AG04450 (cell line): Measurements from ENCODE around the gene ARHGAP45. TPM values are rescaled to one million over a fixed set of nuclear protein-coding genes. Genes with fewer than 3 reads are reported as not detected.

Experiments
- CTCF ChIA-PET: fragments of 300-600, 350-600 bp; formaldehyde crosslinking; extraction: SDS; loops from one replicate; lab custom pipeline; 2022; ENCODE audit warnings: antibody characterized with exemption, inconsistent platforms; lab: Charles Lee
- POLR2A ChIA-PET: fragments of 350-600 bp; formaldehyde crosslinking; extraction: SDS; loops from one replicate; lab custom pipeline; 2021; ENCODE audit warnings: antibody characterized with exemption, inconsistent platforms; lab: Yijun Ruan, JAX
- DNase-seq: peaks from one replicate; pipeline ENCODE4 v3.0.0-alpha.2; 2011; ENCODE audit warnings: low read depth, low spot score
- H3K27ac ChIP-seq: one replicate; pipeline ENCODE4 v1.5.1; 2012; ENCODE audit warnings: low read depth, low read length, control low read depth
- H3K27me3 ChIP-seq: one replicate; pipeline ENCODE4 v1.6.0; 2012; ENCODE audit warnings: low read length; ENCODE audit not compliant: control insufficient read depth, insufficient read depth
- H3K4me3 ChIP-seq: 2 replicates; pipeline ENCODE4 v1.5.1; 2011; ENCODE audit warnings: mild to moderate bottlenecking, low read depth, low read length, control low read depth
- H3K9me3 ChIP-seq: 2 replicates; pipeline ENCODE4 v1.5.1; 2012; ENCODE audit warnings: low read length; ENCODE audit not compliant: control insufficient read depth, insufficient read depth
- polyA plus RNA-seq: library from polyadenylated mRNA; depleted of rRNA; stranded (reverse); fragments of >200 nt; gene quantifications from 2 replicates; pipeline ENCODE4 v1.2.3, GENCODE V29; 2011
- TF ChIP-seq, protein P1 (sequence below): IDR thresholded peaks from 2 replicates; pipeline ENCODE4 v1.5.1; 2011; ENCODE audit warnings: low read depth, low read length, control low read depth, inconsistent platforms

The ARHGAP45 gene
- polyA plus RNA-seq, 1 experiment = 0.36 TPM

DNA sequence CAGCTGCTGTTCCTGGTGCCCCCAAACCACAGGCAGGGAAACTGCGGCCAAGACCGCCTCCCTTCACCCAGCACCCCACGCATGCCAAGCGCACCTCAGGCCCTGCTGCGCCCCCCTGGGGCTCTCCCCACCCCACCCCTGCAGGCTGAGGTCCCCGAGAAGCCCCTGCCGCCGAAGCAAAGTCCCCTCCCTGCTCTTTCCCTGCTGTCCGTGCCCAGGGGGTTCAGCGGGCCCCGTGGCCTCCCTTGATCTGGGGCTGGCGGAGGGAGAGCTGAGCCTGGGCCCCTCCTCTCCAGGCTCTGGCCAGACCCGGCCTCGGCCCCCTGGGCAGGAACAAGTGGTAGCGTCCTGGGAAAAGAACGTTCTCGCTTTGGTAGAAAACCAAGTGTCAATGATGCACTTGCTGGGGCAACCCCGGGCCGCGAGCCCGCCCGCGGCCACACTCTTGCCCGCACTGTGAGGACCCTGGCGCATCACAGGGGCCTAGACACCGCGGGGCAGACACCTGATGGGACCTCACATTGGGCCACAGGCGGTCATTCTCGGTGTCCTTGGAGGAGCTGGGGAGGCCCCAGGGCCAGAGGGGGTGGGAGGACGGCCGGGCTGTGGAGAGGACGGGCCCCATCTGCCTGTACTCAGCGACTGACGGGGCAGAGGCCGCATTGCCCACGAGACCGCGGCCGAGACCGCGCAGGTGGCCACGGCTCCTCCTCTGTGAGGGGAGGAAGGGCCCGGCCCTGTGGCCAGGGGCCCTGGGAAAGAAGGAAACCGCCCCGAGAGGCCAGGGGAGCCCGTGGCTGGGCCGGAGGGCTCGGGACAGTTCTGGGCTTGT lies 65.8 kb downstream of the ARHGAP45 start:
- H3K4me3 ChIP-seq = peak overlapping the region; percentile 71
- peak overlapping the region; percentile 90 for H3K27ac ChIP-seq
- ChIA-PET CTCF (interaction anchor here (1.5 kb wide), 1 partner anchor 19 kb away, joined by 6 read pairs; no protein-coding TSS in a partner anchor), POLR2A (interaction anchor here (0.6 to 1.1 kb wide), 2 partner anchors 19 to 134 kb away, joined by 3 to 4 read pairs; no protein-coding TSS in a partner anchor)
- H3K27me3 ChIP-seq = no peaks in the 10 kb centered on the region
- peaks cover 8% of the 10 kb centered on the region; the same call in 1 of the 2 replicates for H3K9me3 ChIP-seq
- TF ChIP-seq, protein P1, sequence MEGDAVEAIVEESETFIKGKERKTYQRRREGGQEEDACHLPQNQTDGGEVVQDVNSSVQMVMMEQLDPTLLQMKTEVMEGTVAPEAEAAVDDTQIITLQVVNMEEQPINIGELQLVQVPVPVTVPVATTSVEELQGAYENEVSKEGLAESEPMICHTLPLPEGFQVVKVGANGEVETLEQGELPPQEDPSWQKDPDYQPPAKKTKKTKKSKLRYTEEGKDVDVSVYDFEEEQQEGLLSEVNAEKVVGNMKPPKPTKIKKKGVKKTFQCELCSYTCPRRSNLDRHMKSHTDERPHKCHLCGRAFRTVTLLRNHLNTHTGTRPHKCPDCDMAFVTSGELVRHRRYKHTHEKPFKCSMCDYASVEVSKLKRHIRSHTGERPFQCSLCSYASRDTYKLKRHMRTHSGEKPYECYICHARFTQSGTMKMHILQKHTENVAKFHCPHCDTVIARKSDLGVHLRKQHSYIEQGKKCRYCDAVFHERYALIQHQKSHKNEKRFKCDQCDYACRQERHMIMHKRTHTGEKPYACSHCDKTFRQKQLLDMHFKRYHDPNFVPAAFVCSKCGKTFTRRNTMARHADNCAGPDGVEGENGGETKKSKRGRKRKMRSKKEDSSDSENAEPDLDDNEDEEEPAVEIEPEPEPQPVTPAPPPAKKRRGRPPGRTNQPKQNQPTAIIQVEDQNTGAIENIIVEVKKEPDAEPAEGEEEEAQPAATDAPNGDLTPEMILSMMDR = no peak
- no peak for DNase-seq

DNA sequence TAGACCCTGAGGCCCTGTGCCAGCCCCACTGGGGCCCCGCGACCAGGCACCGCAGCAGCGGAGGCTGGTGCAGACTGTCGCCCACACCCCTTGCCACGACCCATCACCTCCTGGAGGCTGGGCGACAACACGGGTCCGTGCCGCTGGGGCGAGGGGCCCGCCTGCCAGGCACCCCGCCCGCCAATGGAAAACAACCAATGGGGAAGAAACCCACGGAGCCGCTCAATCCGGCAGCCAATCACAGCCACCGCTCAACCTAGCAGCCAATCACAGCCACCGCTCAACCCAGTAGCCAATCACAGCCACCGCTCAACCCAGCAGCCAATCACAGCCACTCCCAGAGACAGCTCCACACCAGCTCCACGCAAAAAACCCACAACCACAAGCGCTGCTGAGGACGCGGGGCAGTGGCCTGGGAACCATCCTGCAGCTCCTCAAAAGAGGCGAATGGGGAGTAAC lies 66.5 kb downstream of the ARHGAP45 start:
- DNase-seq = no peak
- Histone ChIP-seq H3K9me3 (peaks cover 8% of the 10 kb centered on the region; the same call in 1 of the 2 replicates), H3K4me3 (no peak overlapping the region), H3K27ac (peak overlapping the region; percentile 90), H3K27me3 (no peaks in the 10 kb centered on the region)
- TF ChIP-seq, protein P1 = no peak
- CTCF ChIA-PET = interaction anchor here (1.5 kb wide), 1 partner anchor 20 kb away, joined by 6 read pairs; no protein-coding TSS in a partner anchor
- POLR2A ChIA-PET = interaction anchor here (0.5 to 1.9 kb wide), 4 partner anchors 20 to 135 kb away, joined by 4 to 10 read pairs (median 6); partner anchors contain the start of gene CIRBP

DNA sequence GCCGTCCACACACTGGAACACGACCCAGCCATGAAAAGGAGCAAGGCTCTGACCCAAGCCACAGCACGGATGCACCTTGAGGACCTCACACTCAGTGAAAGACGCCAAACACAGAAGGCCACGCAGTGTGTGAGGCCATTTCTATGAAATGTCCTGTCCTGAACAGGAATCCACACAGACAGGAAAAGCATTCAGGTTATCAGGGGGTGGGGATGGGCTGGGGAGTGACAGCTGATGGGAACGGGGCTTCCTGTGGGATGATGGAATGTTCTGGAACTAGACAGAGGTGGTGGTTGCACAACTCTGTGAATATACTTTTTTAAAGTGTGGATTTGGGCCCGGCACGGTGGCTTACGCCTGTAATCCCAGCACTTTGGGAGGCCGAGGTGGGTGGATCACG lies 67.5 kb downstream of the ARHGAP45 start:
- Histone ChIP-seq H3K27me3 (no peaks in the 10 kb centered on the region), H3K27ac (peak overlapping the region; percentile 31), H3K4me3 (no peak overlapping the region), H3K9me3 (peaks cover 8% of the 10 kb centered on the region; the same call in 1 of the 2 replicates)
- DNase-seq = no peak
- TF ChIP-seq, protein P1 = no peak
- CTCF ChIA-PET = interaction anchor here (0.6 to 1.5 kb wide), 2 partner anchors 21 to 181 kb away, joined by 4 to 6 read pairs; no protein-coding TSS in a partner anchor
- POLR2A ChIA-PET = interaction anchor here (1.1 to 1.9 kb wide), 3 partner anchors 21 to 134 kb away, joined by 4 to 7 read pairs (median 6); partner anchors contain the start of gene CIRBP

DNA sequence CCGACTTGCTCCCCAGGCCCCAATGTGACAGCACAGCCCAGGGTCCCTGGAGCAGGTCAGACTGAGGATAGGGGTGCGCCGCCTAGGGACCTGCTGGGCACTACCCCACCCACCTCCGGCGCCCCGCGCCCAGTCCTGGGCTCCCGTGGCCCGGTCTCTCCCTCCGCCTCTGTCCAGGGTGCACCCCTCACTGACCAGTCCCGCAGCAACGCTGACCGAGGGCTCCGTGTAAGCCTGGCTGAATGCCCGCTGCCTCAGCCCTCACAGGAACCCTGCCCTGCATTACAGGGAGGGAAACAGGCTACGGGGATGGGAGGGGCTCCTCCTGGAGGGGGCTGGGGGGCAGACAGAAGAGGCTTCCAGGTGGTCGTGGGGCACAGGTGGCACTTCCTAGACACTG lies 68.5 kb downstream of the ARHGAP45 start:
- Histone ChIP-seq H3K27ac (no peak overlapping the region), H3K9me3 (peaks cover 8% of the 10 kb centered on the region; the same call in 1 of the 2 replicates), H3K4me3 (no peak overlapping the region), H3K27me3 (no peaks in the 10 kb centered on the region)
- TF ChIP-seq, protein P1 = no peak
- ChIA-PET POLR2A (interaction anchor here (1.9 kb wide), 1 partner anchor 20 kb away, joined by 7 read pairs; no protein-coding TSS in a partner anchor), CTCF (interaction anchor here (0.7 kb wide), 1 partner anchor 59 kb away, joined by 4 read pairs; no protein-coding TSS in a partner anchor)
- DNase-seq = no peak
